Stromal cell of bone marrow (primary cell): Measurements from ENCODE around the gene ZMYND10.

Experiments
- DNase-seq: peaks from one replicate; pipeline ENCODE4 v3.0.0-alpha.2; 2012; ENCODE audit warnings: low read depth

Gene ZMYND10

DNA sequence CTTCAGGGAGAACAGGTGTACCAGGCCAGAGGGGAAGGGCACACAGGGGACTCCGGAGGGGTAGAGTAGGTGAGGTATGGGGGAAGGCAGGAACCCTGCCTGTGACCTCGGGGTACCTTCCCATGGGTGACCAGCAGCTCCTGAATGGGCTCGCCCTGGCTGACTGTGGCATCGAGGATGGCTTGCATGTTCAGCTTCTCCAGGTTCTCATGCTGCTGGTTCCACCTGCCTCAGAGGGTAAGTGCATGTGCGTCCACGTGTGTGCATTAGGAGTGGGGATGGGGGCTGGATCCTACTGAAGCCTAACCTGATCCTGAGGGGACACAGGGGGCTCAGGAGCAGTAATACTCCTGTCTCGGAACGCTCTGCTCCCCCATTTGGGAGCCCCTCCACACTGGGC, 524 bp downstream of the ZMYND10 start:
- no peak for DNase-seq

DNA sequence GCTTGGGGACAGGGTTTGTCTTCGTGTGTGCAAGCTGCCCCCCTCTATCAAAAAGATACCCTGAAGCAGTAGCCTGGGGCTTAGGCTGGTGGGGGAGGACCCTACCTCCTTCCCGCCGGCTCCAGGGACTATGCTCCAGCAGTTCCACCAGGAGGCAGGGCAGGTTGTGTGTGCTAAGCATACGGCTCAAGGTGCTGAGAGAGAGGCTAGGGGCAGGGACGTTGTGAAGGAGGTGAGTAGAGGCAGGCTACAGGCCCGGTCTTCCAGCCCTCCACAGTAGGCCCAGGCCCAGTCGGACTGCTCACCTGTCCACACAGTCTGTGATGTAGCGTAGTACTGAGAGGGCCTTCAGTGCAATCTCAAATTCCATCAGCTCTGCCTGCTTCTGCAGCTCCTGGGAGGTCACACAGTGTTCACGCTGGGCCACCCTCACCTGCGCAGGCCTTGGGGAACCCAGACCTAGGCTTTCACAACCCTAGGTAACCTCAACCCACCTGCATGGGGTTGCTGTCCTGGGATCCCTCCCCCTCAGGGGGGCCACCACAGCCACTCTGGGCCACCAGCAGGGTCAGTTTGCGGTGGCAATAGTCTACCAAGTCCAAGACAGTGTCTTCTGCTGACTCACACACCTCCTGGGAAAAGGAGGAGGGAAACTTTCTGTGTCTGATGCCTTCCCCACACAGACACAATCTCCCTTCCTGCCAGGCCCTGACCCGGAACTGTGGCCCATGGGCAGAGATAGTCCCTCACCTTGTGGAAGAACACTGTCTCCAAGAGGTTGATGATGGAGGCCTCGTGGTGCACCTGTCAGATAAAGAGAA, 2.5 kb downstream of the ZMYND10 start:
- DNase-seq = no peak

DNA sequence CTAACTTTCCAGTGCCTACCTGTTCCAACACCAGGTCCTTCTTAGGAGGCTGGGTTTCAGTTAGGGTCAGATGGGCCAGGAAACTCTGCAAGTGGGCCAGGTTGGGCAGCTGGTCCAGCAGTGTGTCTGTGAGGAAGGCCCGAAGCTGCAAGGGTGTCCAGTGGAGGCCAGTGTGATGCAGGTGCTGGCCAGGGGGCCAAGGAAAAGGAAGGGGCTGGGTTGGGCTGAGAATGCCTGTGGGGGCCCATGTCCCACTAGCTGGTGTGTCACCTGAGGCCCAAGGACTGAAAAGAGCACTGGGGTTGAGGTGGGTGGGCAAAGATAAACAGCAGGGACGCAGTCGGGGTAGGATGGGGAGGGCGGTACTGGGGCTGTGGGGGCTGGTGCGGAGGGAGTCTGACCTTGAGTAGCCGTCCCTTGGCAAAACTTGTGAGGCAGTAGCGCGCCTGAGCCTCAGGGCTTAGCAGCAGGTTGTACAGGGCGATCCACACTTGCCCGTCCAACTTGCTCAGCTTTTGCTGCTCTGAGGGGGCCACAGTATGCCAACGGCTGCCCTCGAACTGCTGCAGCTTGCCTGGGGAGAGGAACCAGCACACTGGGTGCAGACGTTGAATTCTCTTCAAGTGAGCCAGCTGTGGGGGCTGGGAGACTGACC, 3.4 kb downstream of the ZMYND10 start:
- no peak for DNase-seq

DNA sequence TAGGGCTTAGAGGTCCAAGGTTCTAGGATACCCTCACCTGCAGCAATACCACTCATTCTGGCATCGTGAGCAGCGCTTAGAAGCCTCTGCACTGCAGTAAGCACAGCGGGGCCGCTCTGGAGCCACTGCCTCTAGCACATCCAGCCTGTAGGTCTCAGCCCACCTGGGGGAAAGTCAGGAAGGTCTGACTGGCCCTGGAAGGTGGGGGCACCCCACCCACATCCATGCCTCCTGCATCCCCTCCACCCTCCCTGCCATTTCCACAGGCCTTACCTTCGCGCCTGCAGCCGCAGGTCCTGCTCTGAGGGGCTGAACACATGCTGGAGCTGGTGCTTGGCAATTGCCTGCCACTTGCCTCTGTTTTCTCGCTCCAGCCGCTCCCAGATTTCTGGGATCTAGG, 4.0 kb downstream of the ZMYND10 start:
- DNase-seq = no peak

DNA sequence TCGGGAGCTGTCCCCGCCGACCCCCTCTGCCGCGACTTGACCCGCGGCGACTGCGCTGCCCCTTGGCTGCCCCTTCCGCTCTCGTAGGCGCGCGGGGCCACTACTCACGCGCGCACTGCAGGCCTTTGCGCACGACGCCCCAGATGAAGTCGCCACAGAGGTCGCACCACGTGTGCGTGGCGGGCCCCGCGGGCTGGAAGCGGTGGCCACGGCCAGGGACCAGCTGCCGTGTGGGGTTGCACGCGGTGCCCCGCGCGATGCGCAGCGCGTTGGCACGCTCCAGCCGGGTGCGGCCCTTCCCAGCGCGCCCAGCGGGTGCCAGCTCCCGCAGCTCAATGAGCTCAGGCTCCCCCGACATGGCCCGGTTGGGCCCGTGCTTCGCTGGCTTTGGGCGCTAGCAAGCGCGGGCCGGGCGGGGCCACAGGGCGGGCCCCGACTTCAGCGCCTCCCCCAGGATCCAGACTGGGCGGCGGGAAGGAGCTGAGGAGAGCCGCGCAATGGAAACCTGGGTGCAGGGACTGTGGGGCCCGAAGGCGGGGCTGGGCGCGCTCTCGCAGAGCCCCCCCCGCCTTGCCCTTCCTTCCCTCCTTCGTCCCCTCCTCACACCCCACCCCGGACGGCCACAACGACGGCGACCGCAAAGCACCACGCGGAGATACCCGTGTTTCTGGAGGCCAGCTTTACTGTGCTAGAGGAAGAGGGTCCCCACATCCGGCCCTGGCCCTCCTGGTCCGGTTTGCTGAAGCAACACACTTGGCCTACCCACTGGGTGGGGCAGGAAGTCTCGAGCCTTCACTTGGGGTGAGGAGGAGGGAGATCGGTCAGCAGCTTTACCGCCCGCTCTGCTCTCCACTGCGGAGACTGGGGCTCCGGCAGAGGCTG, 4.8 kb downstream of the ZMYND10 start, which contains the start of gene RASSF1:
Gene RASSF1, minus strand, starts transcription at position 389 of the 882 bp plus-strand sequence. Its CDS starts 31 bp downstream, at position 358.
- DNase-seq = no peak

DNA sequence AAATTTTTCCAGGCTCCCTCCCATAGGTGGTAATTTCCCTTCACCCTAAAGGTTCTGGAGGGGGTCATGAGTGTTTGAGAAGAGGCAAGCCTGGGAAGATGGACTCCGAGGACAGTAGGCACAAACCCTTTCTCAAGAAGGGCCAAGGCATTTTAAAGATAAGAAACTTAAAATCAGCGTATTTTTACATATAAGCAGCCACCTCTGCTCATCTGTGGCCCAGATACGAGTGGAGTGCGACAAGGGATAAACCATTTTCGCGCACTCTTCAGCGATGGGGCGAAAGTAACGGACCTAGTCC, 5.4 kb downstream of the ZMYND10 start:
- DNase-seq = no peak

DNA sequence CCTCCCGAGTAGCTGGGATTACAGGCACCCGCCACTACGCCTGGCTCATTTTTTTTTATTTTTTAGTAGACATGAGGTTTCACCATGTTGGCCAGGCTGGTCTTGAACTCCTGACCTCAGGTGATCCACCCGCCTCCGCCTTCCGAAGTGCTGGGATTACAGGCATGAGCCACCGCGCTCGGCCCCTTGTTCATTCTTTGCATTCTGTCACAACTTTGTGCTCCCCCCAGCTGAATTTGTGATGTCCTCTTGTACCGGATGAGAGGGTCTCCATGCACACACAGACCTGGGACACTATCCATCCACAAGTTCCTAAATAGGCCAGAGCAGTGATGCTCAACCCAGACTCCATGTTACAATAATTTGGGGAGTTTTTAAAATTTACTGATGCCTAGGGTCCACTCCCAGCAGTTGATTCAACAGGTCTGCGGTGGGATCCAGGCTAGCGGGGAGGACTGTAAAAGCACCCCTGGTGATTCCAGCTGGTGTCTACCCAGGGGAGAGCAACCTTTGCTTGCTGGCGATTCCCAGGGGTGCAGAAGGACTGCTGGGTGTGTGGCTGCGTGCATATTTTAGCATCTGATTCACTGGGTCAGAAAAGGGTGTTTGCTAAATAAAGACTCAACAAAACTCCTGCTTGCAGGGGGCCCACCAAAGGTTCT, 5.9 kb downstream of the ZMYND10 start:
- DNase-seq = no peak

DNA sequence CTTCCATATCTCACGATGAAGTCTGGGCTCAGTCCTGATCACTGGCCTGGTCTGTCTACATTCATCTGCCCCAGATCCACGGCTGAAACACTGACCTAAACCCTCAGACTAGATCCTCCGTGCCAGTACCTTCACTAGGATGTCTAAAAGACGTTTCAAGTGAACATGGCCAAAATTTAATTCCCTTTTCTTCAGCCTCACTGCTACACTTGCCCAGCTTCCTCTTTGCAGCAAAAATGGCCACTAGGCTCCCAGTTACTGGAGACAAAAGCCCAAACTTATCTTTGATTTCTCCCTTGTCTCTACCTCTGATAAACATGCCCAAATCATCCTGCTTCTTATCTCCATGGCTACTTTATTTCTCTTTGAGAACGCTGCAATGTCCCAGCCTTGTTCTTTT, 6.6 kb downstream of the ZMYND10 start:
- DNase-seq = no peak

DNA sequence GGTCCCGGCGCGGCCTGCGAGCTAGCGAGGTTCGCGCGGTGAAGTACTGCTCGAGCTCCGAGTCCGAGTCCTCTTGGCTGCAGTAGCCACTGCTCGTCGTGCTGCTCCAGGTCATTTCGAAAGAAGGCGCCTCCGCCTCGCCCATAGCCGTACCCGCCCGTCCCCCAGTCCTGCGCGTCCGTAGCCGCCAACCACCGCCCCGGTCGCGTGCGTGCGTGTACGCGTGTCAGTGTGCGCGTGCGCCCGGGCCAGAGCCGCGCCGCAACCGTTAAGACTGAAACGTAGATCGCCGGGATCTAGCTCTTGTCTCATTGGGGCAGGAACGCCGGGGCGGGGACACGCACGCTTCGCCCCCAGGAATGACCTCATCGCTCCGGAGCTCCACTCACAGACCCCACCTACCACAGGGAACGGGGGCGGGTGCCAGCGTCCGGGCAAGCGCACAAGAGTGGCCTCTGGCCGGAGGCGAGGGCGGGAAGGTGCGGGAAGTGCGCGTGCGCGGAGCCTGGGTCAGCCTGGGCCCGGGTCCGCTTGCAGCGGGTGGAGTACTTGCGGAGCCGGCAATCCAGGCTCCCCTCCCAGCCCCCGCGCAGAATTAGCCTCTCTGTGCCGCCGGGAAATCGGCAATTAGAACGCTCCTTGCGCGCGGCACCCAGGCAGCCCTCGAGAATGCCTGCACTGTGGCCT, 8.2 kb downstream of the ZMYND10 start:
- DNase-seq = peak; percentile 99

DNA sequence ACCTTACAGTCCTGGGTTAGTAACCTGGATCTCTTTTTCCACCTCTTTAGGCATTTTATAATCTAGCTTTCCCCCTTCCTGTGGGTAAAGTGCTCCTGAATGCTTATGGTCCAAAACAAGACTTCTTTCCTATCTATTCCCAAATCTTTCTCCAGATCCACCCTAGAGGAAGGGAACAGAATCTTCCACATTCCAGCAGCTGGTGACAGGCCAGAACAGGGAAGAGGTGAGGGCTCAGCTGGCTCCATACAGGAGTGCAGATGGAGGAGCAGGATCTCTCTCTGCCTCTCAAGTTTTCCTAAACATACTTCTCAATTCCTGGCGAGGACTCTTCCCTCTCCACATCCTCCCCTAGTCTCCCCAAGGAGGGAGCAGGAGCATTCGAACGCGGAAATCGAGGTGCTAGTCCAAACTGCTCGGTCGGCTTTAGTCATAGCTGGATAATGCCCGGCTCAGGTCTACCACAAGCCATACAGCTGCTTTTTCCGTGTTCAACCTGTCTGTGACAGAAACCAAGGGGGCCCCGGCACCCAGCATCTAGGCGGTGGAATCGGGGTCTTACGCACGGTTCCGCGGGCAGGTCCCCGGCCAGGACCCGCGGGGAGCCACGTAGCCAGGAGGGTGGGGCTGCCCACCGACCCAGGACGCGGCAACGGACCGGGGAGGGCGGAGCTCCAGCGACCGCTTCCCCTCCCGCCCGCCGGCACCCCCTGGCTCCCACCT, 8.9 kb downstream of the ZMYND10 start:
- no peak for DNase-seq

DNA sequence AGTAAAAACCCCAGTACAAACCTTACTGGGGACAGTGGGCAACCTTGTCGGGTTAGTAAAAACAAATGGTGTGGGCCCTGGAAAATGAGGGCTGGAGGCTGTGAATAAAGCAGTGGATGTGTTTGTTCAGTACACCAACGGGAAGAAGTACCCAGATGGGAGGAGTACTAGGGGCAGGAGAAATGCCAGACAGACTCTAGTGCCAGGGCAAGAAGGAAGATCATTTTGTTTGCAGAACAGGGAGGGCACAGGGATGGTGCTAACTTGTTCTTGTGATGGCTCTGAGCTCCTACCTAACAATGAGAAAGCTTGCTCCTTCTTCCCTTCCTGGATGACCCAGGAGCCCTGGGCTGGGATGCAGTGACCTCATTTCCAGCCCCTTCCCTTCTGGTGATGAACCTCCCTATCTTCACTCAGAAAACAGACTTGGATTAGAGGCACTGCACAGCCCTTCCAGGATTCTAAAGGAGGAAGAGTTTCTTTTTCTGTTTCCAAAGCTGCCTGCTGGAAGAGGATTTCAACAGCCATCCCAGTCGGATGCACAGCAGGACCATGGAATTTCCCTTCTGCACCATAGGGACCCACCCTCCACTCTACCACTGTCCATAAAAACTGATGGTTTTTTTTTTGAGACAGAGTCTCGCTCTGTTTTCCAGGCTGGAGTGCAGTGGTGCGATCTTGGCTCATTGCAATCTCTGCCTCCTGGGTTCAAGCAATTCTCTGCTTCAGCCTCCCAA, 11.0 kb downstream of the ZMYND10 start:
- no peak for DNase-seq

DNA sequence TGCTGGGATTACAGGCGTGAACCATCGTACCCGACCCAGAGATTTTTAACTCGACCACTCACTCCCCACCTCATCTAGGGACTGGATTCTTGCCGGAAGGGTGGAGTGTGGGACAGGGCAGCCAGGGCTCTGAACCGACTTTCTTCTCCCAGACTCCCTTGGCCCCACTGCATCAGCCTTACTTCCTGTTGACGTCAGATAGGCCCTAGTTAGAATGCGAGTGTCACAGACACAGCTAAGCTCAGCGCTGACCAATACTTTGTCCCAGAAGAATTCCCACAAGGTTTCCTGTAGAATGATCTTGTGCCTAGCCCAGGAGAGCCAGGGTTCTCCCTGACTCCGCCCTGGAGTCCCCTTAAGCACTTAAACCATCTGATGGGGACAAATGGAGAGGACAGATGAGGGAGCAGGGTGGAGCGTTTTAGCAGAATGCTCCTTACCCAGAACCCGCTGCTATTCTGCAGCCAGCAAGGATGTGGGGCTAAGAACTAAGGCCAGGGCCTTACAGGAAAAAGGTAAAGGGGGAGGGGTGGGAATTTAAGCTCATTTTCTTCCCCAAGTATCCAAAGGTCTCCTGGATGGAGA, 11.7 kb downstream of the ZMYND10 start:
- peak; percentile 69 for DNase-seq

DNA sequence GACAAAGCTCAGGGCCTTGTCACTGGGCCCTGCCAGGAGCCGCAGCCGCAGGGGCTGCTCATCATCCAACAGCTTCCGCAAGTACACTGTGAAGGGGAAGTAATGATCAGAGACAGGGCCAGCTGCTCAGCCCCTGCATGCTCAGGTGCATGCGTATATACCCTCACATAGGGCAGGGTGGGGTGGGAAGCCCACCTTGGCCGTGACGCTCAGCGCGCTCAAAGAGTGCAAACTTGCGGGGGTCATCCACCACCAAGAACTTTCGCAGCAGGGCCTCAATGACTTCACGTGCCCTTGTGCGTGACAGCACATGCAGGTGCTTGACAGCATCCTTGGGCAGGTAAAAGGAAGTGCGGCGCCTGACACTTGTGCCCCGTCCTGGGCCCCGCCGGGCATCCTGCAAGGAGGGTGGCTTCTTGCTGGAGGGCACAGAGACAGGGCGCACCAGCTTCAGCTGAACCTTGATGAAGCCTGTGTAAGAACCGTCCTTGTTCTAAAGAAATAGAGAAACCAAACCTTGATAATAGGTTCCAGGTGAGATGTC, 14.1 kb downstream of the ZMYND10 start:
- no peak for DNase-seq

DNA sequence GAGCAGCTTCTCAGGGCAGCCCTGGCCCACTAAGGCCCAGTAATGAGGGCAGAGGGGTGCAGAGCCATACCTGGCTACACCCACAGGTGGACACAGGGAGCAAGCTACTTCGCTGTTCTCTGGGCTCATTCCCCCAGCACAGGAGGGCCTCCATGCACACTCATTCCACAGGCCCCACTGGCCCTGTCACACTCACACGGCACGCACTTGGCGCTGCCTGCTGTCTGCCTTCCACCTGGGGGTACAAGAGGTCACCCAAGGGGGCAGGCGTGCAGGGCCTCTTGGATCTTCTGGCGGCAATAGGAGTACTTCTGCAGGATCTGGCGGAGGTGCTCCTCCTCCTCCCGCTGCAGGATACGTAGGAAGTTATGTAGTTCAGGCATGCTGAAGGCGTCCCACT, 15.2 kb downstream of the ZMYND10 start:
- no peak for DNase-seq

DNA sequence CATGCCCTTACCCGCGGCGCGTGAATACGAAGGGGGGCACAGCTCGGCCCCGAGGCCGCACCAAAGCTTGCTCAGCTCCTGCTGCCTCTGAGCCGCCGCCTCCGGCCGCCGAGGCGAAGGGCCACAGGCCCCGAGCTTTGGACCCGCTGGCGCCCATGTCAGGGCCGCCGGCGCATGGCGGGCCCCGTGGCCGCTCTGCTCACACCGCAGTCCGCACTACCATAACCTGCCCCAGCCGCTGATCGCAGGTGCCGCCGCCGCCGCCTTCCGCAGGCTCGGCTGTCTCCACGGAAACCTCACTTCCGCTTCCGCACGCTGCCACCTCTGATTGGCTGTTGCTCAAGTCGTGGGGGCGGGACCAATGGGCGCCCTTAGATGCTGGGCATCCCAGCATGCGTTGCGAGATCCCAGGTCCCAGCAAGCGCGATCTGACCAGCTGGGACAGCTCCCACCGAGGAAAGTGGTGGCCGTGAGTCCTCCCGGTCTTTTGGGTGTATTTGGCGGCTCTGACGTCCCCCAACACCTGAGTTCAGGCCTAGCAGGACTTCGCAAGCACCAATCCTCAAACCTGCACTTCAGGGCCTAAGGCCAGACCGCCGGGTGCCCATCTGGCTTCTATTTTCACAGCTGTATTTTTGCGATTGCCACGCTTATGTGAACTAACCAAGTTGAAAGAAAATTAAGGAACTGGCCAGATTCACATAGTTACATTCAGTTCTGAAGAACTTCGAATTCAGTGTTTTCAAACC, 17.4 kb downstream of the ZMYND10 start, which contains the start of gene TUSC2:
Gene TUSC2, minus strand, starts transcription at position 281 of the 749 bp plus-strand sequence. Its CDS starts 124 bp downstream, at position 157.
- DNase-seq = peak; percentile 94

DNA sequence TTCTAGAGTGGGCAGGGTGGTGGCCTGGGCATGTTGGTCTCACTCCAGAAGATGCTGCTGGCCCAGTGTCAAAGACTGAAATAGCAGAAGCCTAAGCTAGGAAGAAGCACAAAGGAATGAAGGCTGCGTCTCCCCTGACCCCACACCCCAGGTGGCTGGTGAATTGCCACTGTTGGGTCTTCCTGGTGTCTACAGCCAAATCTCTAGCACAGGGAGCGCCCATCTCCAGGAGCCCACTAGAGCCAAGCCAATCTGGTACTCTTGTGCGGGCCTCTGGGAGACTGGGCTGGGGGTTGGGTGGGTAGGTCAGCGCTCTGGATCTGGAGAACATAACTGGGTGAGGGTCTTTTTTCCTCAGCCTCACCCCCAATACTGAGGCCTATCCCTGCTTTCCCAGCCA, 18.4 kb downstream of the ZMYND10 start:
- no peak for DNase-seq

DNA sequence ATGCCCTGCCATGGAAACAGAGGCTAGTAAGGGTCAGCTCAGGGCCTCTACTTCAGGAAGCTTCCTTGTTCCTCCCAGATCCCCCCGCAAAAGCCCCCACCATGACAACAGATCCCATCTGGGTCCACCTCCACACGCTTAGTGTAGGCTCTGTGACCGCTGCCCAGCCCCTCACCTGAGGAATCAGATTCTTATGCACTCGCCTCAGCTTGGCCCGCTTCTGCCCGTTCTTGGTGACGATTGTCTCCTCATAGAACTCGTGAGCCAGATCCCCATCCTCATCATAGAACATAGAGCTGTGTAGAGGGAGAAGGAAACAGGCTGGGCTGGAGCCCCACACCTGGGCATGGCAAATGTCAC, 19.4 kb downstream of the ZMYND10 start:
- no peak for DNase-seq

DNA sequence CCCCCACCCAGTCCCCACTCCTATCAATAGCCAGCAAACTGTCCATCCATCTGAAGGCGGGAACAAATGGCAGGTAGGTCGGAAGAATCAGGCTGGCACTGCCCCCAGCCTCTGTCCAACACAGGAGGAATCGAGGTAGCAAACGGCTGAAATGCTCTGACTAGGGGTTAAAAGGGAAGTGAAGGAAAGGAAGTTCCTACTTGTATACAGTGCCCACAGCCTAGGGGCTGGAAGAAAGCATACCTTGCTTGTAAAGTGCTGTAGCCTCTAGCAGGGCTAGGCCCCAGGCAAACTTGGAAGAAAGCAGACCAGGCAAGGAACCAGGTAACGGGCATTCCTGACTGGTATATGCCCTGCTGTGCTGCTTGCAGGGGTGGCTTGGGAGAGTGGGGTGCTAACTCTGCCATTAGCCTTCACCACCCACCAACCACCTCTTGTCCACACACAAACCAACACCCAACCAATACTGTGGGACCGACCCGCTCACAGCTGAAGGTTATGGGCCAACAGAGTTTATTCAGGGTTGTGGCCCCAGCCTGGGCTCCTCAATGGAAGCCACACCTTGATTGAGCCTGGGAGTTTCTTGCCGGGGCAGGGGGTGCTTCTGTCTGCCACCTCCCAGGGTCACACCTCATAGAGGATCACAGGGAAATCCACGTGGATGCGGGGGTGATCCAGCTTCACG, 19.9 kb downstream of the ZMYND10 start:
- no peak for DNase-seq
